ENCODE data around the gene GASK1A.
A peak's percentile ranks its signal among the peaks of the same experiment; 100 is the strongest.

The GASK1A gene

DNA sequence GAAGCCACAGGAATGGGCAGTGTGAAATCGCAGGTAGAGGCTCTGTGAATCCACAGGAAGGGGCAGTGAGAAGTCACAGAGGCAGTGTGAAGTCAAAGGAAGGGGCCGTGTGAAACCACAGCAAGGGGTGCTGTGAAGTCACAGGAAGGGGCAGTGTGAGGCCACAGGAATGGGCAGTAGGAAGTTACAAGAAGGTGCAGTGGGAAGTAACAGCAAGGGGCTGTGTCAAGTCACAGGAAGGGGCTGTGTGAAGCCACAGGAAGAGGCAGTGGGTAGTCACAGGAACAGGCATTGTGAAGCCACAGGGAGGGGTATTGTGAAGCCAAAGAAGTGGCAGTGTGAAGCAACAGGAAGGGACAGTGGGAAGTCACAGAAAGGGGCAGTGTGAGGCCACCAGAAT lies 34.1 kb downstream of the GASK1A start:
- DNase-seq (ENCODE audit: low read depth in 2 of 2), result no peak

GRCh38 chr3:43013743-43014155 lies 34.6 kb downstream of the GASK1A start:
- DNase-seq (ENCODE audit: low read depth in 2 of 2), result no peak

- DNase-seq (ENCODE audit: low read depth in 2 of 2), result no peak
Measured at GRCh38 chr3:43014241-43014640, 35.1 kb downstream of the GASK1A start.

- no peak for DNase-seq (ENCODE audit: low read depth in 2 of 2)
Measured at GRCh38 chr3:43014956-43015355, 35.8 kb downstream of the GASK1A start.

DNA sequence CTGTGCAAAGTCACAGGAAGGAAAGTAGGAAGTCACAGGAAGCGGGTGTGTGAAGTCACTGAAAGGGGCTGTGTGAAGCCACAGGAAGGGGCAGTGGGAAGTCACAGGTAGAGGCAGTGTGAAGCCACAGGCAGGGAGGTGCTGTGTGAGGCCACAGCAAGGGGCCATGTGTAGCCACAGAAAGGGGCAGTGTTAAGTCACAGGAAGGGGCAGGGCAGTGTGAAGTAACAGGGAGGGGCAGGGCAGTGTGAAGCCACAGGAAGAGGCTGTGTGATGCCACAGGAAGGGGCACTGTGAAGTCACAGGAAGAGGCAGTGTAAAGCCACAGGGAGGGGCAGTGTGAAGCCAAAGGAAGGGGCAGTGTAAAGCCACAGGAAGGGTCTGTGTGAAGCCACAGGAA lies 36.5 kb downstream of the GASK1A start:
- no peak for DNase-seq (ENCODE audit: low read depth in 2 of 2)

DNA sequence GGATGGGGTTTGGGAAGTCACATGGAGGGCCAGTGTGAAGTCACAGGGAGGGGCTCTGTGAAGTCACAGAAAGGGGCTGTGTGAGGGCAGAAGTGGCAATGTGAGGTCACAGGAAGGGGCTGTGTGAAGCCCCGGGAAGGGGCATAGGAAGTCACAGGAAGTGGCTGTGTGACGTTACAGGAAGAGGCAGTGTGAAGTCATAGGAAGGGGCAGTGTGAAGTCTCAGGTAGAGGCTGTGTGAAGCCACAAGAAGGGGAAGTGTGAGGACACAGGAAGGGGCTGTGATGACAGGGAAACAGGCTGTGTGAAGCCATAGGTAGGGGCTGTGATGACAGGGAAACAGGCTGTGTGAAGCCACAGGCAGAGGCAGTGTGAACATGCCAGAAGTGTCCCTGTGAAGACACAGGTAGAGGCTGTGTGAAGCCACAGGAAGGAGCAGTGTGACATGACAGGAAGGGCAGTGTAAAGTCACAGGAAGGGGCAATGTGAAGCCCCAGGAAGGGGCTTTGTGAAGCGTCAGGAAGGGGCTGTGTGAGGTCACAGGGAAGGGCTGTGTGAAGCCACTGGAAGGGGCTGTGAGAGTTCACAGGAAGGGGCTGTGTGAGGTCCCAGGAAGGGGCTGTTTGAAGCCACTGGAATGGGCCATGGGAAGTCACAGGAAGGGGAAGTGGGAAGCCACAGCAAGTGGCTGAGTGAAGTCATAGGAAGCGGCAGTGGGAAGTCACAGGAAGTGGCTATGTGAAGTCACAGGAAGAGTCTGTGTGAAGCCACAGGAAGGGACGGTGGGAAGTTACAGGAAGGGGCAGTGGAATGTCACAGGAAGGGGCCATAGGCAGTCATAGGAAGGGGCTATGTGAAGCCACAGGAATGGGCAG lies 37.1 kb downstream of the GASK1A start:
- no peak for DNase-seq (ENCODE audit: low read depth in 2 of 2)

DNA sequence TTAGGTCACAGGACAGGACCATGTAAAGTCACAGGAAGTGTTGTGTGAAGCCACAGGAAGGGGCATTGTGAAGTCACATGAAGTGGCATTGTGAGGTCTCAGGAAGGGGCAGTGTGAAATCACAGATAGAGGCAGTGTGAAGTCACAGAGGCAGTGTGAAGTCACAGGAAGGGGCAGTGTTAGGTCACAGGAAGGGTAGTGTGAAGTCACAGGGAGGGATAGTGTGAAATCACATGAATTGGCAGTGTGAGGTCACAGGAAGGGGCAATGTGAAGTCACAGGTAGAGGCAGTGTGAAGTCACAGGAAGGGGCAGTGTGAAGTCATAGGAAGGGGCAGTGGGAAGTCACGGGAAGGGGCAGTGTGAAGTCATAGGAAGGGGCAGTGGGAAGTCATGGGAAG lies 37.9 kb downstream of the GASK1A start:
- DNase-seq (ENCODE audit: low read depth in 2 of 2), result no peak

DNA sequence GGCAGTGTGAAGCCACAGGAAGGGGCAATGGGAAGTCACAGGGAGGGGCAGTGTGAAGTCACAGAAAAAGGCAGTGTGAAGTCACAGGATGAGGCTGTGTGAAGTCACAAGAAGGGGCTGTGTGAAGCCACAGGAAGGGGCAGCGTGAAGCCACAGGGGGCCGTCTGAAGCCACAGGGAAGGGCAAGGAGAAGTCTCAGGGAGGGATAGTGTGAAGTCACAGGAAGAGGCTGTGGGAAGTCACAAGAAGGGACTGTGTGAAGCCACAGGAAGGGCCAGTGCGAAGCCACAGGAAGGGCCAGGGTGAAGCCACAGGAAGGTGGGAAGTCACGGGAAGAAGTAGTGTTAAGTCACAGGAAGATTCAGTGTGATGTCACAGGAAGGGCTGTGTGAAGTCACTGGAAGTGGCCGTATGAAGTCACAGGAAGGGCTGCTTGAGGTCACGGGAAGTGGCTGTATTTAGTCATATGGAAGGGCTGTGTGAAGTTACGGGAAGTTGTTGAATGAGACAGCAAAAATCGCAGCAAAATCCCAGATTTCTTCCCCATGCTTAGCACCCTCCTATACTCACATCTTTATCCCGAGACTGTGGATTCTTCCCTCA lies 38.6 kb downstream of the GASK1A start:
- DNase-seq (ENCODE audit: low read depth in 2 of 2), result no peak

- no peak for DNase-seq (ENCODE audit: low read depth in 2 of 2)
Measured at GRCh38 chr3:43018246-43018645, 39.1 kb downstream of the GASK1A start.

DNA sequence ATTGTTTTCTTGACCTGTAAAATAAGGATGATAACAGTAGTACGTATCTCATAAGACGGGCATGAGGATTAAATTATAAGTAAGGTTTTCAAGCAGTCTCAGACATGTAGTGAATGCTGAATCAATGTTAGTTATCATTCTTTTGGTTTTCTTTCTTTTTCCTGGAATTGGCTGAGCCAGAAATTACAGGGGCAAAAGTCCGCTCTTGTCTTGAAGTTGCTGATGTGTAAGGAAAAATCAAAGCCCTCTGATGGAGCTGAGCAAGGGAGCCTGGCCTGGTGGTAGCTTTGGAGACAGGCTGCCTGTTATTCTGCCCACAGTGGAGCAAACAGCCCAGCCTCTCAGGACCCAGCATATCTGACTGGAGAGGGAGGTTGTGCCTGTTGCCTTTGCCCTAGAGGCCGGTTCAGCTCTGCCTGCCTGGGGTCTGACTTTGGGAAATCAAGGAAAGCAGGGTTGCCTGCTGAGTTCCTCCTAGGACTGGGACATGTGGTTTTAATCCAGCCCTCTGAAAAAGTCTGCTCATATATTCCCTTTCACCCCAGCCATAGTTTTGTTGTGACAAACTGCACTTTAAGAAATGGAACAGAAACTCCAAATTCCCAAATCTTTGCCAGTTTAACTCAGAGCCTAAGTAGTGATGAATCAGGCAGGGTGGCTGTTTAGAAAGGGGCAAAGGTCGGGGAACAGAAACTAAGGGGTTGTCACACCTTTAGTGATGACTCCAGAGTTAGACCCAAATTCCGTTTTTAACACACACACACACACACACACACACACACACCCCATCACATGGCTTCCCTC lies 40.1 kb downstream of the GASK1A start:
- DNase-seq (ENCODE audit: low read depth in 2 of 2), result no peak

DNA sequence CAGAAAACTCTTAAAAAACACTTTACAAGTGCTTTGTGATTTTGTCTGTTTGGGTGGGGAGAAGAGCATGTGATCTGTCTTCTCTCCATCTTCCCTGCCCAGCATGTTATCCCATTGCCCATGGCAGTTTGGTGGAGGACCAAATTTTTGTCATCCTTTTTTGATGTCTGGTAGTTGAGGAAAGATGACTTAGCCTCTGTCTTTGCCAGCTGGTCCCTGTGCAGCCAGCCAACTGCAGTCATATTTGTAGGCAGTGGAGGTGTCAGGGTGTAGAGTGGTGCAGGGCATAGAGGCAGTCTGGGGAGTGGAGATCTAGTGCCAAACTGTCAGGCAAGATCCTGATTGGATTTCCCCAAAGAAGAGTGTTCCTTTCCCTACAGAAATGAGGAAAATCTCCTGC lies 40.7 kb downstream of the GASK1A start:
- DNase-seq (ENCODE audit: low read depth in 2 of 2), result no peak

GRCh38 chr3:43021186-43021585 lies 42.1 kb downstream of the GASK1A start:
- no peak for DNase-seq (ENCODE audit: low read depth in 2 of 2)

- no peak for DNase-seq (ENCODE audit: low read depth in 2 of 2)
Measured at GRCh38 chr3:43022121-43022520, 43.0 kb downstream of the GASK1A start.

GRCh38 chr3:43023066-43023465 lies 44.0 kb downstream of the GASK1A start:
- no peak for DNase-seq (ENCODE audit: low read depth in 2 of 2)

- DNase-seq (ENCODE audit: low read depth in 2 of 2), result no peak
Measured at GRCh38 chr3:43023746-43024145, 44.6 kb downstream of the GASK1A start.

- DNase-seq (ENCODE audit: low read depth in 2 of 2), result peak in 1 of 2 experiments; percentile 22
Measured at GRCh38 chr3:43024181-43024885, 45.2 kb downstream of the GASK1A start.

- no peak for DNase-seq (ENCODE audit: low read depth in 2 of 2)
Measured at GRCh38 chr3:43025423-43025822, 46.3 kb downstream of the GASK1A start.

DNA sequence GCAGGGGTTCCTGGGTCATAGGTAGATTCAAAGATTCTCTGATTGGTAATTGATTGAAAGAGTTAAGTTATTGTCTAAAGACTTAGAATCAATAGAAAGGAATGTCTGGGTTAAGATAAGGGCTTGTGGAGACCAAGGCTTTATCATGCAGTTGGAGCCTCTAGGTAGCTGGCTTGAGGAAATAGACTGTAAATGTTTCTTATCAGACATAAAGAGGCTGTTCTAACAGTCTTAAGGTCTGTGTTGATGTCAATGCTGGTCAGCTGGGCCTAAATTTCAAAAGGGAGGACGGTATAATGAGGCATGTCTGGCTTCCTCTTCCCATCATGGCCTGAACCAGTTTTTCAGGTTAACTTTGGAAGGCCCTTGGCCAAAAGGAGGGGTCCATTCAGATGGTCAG lies 48.9 kb downstream of the GASK1A start:
- no peak for DNase-seq (ENCODE audit: low read depth in 2 of 2)

- DNase-seq (ENCODE audit: low read depth in 2 of 2), result no peak
Measured at GRCh38 chr3:43028678-43029490, 49.8 kb downstream of the GASK1A start.

DNA sequence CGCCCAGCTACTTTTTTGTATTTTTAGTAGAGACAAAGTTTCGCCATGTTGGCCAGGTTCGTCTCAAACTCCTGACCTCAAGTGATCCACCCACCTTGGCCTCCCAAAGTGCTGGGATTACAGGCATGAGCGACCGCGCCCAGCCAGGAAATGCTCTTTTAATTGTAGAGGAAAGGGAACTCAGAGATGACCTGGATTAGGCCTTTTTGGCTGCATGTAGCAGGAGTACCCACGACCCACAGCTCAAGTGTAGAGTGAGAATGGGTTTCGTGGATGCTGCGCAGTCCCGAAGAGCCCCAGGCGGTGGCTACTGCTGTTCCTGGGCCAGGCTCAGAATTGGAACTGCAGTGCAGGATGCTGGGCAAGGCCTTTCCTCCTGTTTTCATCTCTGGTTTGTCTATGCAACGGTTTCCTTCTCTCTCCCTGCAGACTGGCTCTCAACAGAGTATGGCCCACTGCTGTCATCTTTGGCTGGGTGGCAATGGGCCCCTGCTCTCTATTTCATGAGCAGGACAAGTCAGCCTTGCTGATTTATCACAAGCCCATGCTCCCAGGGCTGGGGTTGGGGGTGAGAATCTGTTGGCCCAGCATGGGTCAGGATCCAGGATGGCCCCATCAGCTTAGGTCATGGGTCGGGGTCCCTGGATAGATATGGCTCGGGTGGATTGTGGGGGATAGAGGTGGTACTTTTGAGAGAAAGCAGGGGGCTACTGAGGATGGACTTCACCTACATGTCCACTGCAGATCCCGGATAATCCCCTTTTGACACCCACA lies 51.2 kb downstream of the GASK1A start:
- DNase-seq (ENCODE audit: low read depth in 2 of 2), result no peak
